ENCODE results near the gene ALG11. TPM values are rescaled to one million over a fixed set of nuclear protein-coding genes. Genes with fewer than 3 reads are reported as not detected.

The ALG11 gene
- total RNA-seq, 1 experiment from 2014 or later = 23.9 TPM

GRCh38 chr13:51971520-51972426, 40.4 kb upstream of the ALG11 start:
- DNase-seq (ENCODE audit: low read depth, low spot score) = no peak
- H3K27me3 ChIP-seq (ENCODE audit: control insufficient read depth, insufficient read depth, low read length) = no peaks in the 10 kb centered on the region
- TF ChIP-seq, protein P1, sequence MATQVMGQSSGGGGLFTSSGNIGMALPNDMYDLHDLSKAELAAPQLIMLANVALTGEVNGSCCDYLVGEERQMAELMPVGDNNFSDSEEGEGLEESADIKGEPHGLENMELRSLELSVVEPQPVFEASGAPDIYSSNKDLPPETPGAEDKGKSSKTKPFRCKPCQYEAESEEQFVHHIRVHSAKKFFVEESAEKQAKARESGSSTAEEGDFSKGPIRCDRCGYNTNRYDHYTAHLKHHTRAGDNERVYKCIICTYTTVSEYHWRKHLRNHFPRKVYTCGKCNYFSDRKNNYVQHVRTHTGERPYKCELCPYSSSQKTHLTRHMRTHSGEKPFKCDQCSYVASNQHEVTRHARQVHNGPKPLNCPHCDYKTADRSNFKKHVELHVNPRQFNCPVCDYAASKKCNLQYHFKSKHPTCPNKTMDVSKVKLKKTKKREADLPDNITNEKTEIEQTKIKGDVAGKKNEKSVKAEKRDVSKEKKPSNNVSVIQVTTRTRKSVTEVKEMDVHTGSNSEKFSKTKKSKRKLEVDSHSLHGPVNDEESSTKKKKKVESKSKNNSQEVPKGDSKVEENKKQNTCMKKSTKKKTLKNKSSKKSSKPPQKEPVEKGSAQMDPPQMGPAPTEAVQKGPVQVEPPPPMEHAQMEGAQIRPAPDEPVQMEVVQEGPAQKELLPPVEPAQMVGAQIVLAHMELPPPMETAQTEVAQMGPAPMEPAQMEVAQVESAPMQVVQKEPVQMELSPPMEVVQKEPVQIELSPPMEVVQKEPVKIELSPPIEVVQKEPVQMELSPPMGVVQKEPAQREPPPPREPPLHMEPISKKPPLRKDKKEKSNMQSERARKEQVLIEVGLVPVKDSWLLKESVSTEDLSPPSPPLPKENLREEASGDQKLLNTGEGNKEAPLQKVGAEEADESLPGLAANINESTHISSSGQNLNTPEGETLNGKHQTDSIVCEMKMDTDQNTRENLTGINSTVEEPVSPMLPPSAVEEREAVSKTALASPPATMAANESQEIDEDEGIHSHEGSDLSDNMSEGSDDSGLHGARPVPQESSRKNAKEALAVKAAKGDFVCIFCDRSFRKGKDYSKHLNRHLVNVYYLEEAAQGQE (IDR thresholded peaks at IDR 0.05; ENCODE audit: insufficient read depth in 1 of 2, low read depth in 2 of 2, low read length in 1 of 2) = no peak
- TF ChIP-seq SIN3A (IDR thresholded peaks at IDR 0.05; ENCODE audit: borderline replicate concordance, insufficient read depth, low read depth, low read length) (no peak), CTCF (IDR thresholded peaks at IDR 0.05) (no peak), TCF7L2 (IDR thresholded peaks at IDR 0.05; ENCODE audit: low read depth, low read length) (no peak), POLR2AphosphoS5 (IDR thresholded peaks at IDR 0.05; ENCODE audit: low read depth, low read length) (no peak)

DNA sequence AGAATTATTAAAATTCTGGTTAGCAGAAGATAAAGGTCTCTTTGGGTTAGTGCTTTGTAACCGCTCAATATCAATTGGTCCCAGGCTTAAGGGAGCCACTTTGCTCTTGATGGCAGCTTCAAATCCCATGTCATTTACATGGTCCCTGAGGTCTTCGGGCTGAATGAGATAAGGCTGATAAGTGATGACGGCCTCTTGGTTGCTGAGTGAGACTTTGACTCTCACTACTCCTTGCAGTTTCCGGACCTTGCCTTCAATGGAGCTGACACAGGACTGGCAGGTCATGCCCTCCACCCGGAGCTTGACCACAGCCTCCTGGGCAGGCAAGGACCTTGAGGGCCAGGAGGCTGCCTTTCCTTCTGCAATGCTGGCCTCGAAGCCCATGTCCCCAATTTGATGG, 37.7 kb upstream of the ALG11 start:
- in situ Hi-C loops (cut with HindIII; ENCODE audit: low pct_unique_long_range_greater_than_20kb, low sequenced_read_pairs) = no loop called here
- intact Hi-C loops (cut with micrococcal nuclease; ENCODE audit: unreplicated experiment) = no loop called here
- no peaks in the 10 kb centered on the region for H3K27me3 ChIP-seq (ENCODE audit: control insufficient read depth, insufficient read depth, low read length)
- ChIA-PET POLR2A (no interaction called here), CTCF (no interaction called here)
- H3K27ac ChIP-seq (ENCODE audit: low read length) = no peak overlapping the region
- no peak for ATAC-seq
- BruUV-seq (replicated peaks) = no TSS peak
- DNase-seq (ENCODE audit: low read depth, low spot score) = no peak
- H3K36me3 ChIP-seq (ENCODE audit: control insufficient read depth, insufficient read depth, low read length) = no peaks in the 10 kb centered on the region
- 0 out of 2 replicates have a peak, but pooled peaks cover 2% of the 10 kb centered on the region for H3K4me1 ChIP-seq (ENCODE audit: control insufficient read depth, insufficient read depth, low read length)
- TF ChIP-seq TCF7L2 (IDR thresholded peaks at IDR 0.05; ENCODE audit: low read depth, low read length) (no peak), CTCF (IDR thresholded peaks at IDR 0.05) (no peak), POLR2AphosphoS5 (IDR thresholded peaks at IDR 0.05; ENCODE audit: low read depth, low read length) (no peak), SIN3A (IDR thresholded peaks at IDR 0.05; ENCODE audit: borderline replicate concordance, insufficient read depth, low read depth, low read length) (no peak)
- TF ChIP-seq, protein P1 (IDR thresholded peaks at IDR 0.05; ENCODE audit: insufficient read depth in 1 of 2, low read depth in 2 of 2, low read length in 1 of 2) = no peak
- no peak overlapping the region for H3K4me3 ChIP-seq (ENCODE audit: low read depth in 2 of 2, low read length in 2 of 2)
- H3K9me3 ChIP-seq (ENCODE audit: control insufficient read depth, insufficient read depth, low read depth, low read length) = no peaks in the 10 kb centered on the region

More at GRCh38 chr13:51971520-51972426, 40.4 kb upstream of the ALG11 start:
- CTCF ChIA-PET = interaction anchor here (0.7 kb wide), 1 partner anchor 213 kb away, joined by 4 read pairs; no protein-coding TSS in a partner anchor
- Histone ChIP-seq H3K27ac (ENCODE audit: low read length) (no peak overlapping the region), H3K36me3 (ENCODE audit: control insufficient read depth, insufficient read depth, low read length) (no peaks in the 10 kb centered on the region), H3K4me3 (ENCODE audit: low read depth in 2 of 2, low read length in 2 of 2) (no peak overlapping the region), H3K4me1 (ENCODE audit: control insufficient read depth, insufficient read depth, low read length) (0 out of 2 replicates have a peak, but pooled peaks cover 2% of the 10 kb centered on the region), H3K9me3 (ENCODE audit: control insufficient read depth, insufficient read depth, low read depth, low read length) (no peaks in the 10 kb centered on the region)
- intact Hi-C loops (cut with micrococcal nuclease; ENCODE audit: unreplicated experiment) (no loop called here), in situ Hi-C loops (cut with HindIII; ENCODE audit: low pct_unique_long_range_greater_than_20kb, low sequenced_read_pairs) (no loop called here)
- no TSS peak for BruUV-seq (replicated peaks)
- ATAC-seq = no peak
- POLR2A ChIA-PET = no interaction called here

Measured in Panc1 (cell line).